Measurements from ENCODE around the gene CFAP46. TPM values are rescaled to one million over a fixed set of nuclear protein-coding genes. Genes with fewer than 3 reads are reported as not detected.
"Not testable (repeated sequence)": the region's sequence is repeated elsewhere in the genome, so short reads cannot be mapped to it uniquely, and the experiment has no call there.

CFAP46 gene
- total and polyA plus RNA-seq, 2 donors (not counting 1 experiment from before 2014, with no cell fraction given), result 0.07 TPM; not detected in 1

GRCh38 chr10:132844069-132844809 lies 98.1 kb downstream of the CFAP46 start:
- TF ChIP-seq CTCF (IDR thresholded peaks at IDR 0.05) (no peak), EZH2 (IDR thresholded peaks at IDR 0.05; ENCODE audit: borderline replicate concordance, insufficient read depth, low read depth, low read length, poor library complexity, severe bottlenecking) (no peak)
- Mint-ChIP-seq H3K9me3 (ENCODE audit: insufficient read depth) (peaks cover 6% of the 10 kb centered on the region), H3K4me1 (peaks cover 11% of the 10 kb centered on the region), H3K27ac (no peak overlapping the region), H3K4me3 (no peak overlapping the region), H3K27me3 (peaks cover 23% of the 10 kb centered on the region)
- intact Hi-C loops (cut with micrococcal nuclease), result no loop called here
- Histone ChIP-seq H3K9me3 (ENCODE audit: control extremely low read depth in 1 of 3, control insufficient read depth in 2 of 3, insufficient read depth in 1 of 3, low read length in 2 of 3) (peaks cover 0 to 51% (median 15%) of the 10 kb centered on the region in 3 donors), H3K4me2 (replicated peaks; ENCODE audit: low read depth, low read length, poor library complexity, severe bottlenecking) (no peak overlapping the region), H2AFZ (ENCODE audit: insufficient read depth, low read depth, low read length, poor library complexity, severe bottlenecking) (no peak overlapping the region), H3K36me3 (replicated peaks in 1 of 2; ENCODE audit: control extremely low read depth in 1 of 2, control insufficient read depth in 1 of 2, extremely low read depth in 1 of 2, insufficient read depth in 2 of 2, low read length in 1 of 2) (no peaks in the 10 kb centered on the region), H3K4me1 (ENCODE audit: control insufficient read depth in 2 of 2, insufficient read depth in 2 of 2, low read length in 2 of 2) (peaks cover 12 to 13% of the 10 kb centered on the region in 2 donors), H3K27me3 (replicated peaks in 1 of 4; ENCODE audit: control extremely low read depth in 1 of 4, control insufficient read depth in 3 of 4, insufficient read depth in 4 of 4, low read length in 3 of 4) (peaks cover 0 to 4% (median 0%) of the 10 kb centered on the region in 4 experiments), H3K79me2 (ENCODE audit: control insufficient read depth, insufficient read depth, low read length) (no peaks in the 10 kb centered on the region), H4K20me1 (ENCODE audit: control insufficient read depth, insufficient read depth, low read length, poor library complexity, severe bottlenecking) (no peaks in the 10 kb centered on the region), H3K4me3 (ENCODE audit: control extremely low read depth in 1 of 5, extremely low read depth in 1 of 5, insufficient read depth in 1 of 5, low read depth in 2 of 5, low read length in 4 of 5) (no peak overlapping the region), H3K27ac (ENCODE audit: low read length in 2 of 2) (no peak overlapping the region), H3K9ac (ENCODE audit: low read length) (no peak overlapping the region)
- CTCF ChIA-PET, result no interaction called here
- POLR2A ChIA-PET, result no interaction called here
- DNase-seq (no peak), ATAC-seq (ENCODE audit: low read depth) (no peak)
- 95% methylated on average over 20 of the region's 20 CpGs for WGBS (ENCODE audit: insufficient coverage)

- H3K27me3 ChIP-seq (replicated peaks in 1 of 4; ENCODE audit: control extremely low read depth in 1 of 4, control insufficient read depth in 3 of 4, insufficient read depth in 4 of 4, low read length in 3 of 4); POLR2A ChIA-PET; H3K27ac ChIP-seq (ENCODE audit: low read length in 2 of 2); H3K9ac ChIP-seq (ENCODE audit: low read length); intact Hi-C loops (cut with micrococcal nuclease); H3K4me2 ChIP-seq (replicated peaks; ENCODE audit: low read depth, low read length, poor library complexity, severe bottlenecking); H3K4me1 ChIP-seq (ENCODE audit: control insufficient read depth in 2 of 2, insufficient read depth in 2 of 2, low read length in 2 of 2); DNase-seq; H3K4me3 ChIP-seq (ENCODE audit: control extremely low read depth in 1 of 5, extremely low read depth in 1 of 5, insufficient read depth in 1 of 5, low read depth in 2 of 5, low read length in 4 of 5); H3K9me3 Mint-ChIP-seq (ENCODE audit: insufficient read depth); H3K36me3 ChIP-seq (replicated peaks in 1 of 2; ENCODE audit: control extremely low read depth in 1 of 2, control insufficient read depth in 1 of 2, extremely low read depth in 1 of 2, insufficient read depth in 2 of 2, low read length in 1 of 2); H4K20me1 ChIP-seq (ENCODE audit: control insufficient read depth, insufficient read depth, low read length, poor library complexity, severe bottlenecking); H3K27ac Mint-ChIP-seq; CTCF ChIA-PET; ATAC-seq (ENCODE audit: low read depth); H2AFZ ChIP-seq (ENCODE audit: insufficient read depth, low read depth, low read length, poor library complexity, severe bottlenecking); H3K4me3 Mint-ChIP-seq; H3K79me2 ChIP-seq (ENCODE audit: control insufficient read depth, insufficient read depth, low read length); H3K4me1 Mint-ChIP-seq: not testable (repeated sequence)
- H3K27me3 Mint-ChIP-seq, result peaks cover 24% of the 10 kb centered on the region
- over 99% methylated on average over 10 of the region's 10 CpGs for WGBS (ENCODE audit: insufficient coverage)
- H3K9me3 ChIP-seq (ENCODE audit: control extremely low read depth in 1 of 3, control insufficient read depth in 2 of 3, insufficient read depth in 1 of 3, low read length in 2 of 3), result peaks cover 0 to 51% (median 15%) of the 10 kb centered on the region in 3 donors
Measured at GRCh38 chr10:132843276-132843675, 99.1 kb downstream of the CFAP46 start.
